GM12873 (cell line): ENCODE results near the gene SLC34A1.

Experiments
- TF ChIP-seq, protein P1 (sequence below): IDR thresholded peaks from 2 replicates; pipeline ENCODE4 v1.5.1; 2012; ENCODE audit warnings: low read depth, mild to moderate bottlenecking, moderate library complexity, low read length, control low read depth; ENCODE audit not compliant: insufficient read depth; ENCODE audit errors: missing control alignments

Gene SLC34A1

GRCh38 chr5:177435847-177436536 is 51.8 kb downstream of the SLC34A1 start:
- TF ChIP-seq, protein P1, sequence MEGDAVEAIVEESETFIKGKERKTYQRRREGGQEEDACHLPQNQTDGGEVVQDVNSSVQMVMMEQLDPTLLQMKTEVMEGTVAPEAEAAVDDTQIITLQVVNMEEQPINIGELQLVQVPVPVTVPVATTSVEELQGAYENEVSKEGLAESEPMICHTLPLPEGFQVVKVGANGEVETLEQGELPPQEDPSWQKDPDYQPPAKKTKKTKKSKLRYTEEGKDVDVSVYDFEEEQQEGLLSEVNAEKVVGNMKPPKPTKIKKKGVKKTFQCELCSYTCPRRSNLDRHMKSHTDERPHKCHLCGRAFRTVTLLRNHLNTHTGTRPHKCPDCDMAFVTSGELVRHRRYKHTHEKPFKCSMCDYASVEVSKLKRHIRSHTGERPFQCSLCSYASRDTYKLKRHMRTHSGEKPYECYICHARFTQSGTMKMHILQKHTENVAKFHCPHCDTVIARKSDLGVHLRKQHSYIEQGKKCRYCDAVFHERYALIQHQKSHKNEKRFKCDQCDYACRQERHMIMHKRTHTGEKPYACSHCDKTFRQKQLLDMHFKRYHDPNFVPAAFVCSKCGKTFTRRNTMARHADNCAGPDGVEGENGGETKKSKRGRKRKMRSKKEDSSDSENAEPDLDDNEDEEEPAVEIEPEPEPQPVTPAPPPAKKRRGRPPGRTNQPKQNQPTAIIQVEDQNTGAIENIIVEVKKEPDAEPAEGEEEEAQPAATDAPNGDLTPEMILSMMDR: no peak

DNA sequence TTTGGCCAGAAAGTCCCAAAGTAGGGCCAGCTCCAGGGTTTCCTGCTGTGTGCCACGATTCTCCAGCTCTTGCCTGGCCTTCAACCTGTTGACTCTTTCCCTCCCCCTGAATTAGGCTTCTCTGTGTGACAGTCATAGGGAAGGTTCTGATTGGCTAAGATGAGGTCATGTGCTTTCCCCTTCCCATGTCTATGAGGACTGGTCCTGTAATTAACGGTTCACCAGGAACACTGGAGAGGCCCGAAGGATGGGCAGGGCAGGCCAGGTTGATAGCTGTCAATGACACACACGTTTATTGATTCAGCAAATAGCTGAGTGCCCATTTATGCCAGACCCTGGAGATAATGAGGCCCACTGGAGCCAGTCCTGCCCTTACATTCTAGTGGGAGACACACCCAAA is 53.4 kb downstream of the SLC34A1 start:
- TF ChIP-seq, protein P1: no peak

DNA sequence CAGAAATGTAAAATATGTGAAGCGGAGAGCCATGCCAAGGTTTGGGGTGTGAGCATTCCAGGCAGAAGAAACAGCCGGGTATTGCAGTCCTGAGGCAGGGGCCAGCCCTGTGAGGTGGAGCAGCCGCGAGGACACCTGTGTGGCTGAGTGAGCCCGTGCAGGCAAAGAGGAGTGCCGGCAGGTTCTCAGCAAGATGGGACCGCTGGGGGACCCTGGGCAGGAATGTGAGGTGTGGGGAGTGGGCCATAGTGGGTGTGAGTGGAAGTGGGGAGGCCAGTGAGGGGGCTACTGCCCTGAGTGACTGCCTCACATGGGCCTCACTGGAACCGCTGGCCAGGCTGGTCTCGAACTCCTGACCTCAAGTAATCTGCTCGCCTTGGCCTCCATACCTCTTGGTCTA is 54.2 kb downstream of the SLC34A1 start:
- TF ChIP-seq, protein P1: no peak

GRCh38 chr5:177439518-177440053 is 55.4 kb downstream of the SLC34A1 start:
- TF ChIP-seq, protein P1: no peak

GRCh38 chr5:177440211-177440989 is 56.2 kb downstream of the SLC34A1 start:
- TF ChIP-seq, protein P1: no peak

DNA sequence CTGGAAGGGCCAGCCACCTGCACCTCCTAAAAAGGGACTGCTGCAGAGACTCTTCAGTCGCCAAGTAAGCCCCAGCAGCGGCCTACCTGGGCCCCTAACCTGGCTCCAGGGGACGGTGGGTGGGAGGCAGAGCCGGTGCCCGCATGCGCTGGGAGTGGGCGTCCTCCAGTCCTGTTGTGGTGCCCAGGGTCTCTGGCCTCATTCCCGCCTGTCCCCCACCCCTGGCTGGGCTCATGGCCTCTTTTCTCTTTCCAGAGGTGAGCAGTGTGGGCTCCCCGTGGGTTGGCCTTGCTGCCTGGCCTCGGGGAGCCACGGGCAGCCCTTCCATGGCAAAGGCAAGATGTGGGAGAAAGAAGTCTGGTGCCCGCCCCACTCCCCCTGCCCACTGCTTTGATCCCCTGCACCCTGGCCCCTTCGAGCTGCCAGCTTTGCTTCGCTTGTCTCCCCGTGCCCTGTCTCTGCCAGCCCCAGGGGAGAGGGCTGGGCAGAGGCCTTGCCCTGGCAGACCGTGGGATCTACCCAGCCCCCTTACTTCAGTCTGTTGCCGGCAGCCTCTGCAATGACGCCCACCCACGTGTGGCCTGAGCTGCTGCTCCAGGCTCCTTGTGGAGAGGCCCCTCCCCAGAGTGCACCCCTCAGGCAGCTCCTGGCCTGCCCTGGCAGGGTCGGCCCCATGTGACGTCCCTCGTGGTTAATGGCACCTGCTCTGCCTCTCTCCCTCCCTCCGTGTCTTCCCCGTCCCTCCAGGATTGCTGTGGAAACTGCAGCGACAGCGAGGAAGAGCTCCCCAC is 57.0 kb downstream of the SLC34A1 start:
- TF ChIP-seq, protein P1: no peak
